Neural cell (in vitro differentiated cells): ENCODE measurements around the gene CALHM5.

Experiments used
- CTCF ChIP-seq: fragments of 450-650 bp; IDR thresholded peaks from 2 replicates; pipeline ENCODE4 v1.5.1; 2014; ENCODE audit warnings: antibody characterized with exemption, mild to moderate bottlenecking, moderate library complexity; ENCODE audit not compliant: poor library complexity, severe bottlenecking
- EP300 ChIP-seq: fragments of 450-650 bp; conservative IDR thresholded peaks from 2 replicates; pipeline ENCODE4 v1.6.1; 2014; ENCODE audit warnings: antibody characterized with exemption, mild to moderate bottlenecking, moderate library complexity; ENCODE audit not compliant: poor library complexity, severe bottlenecking
- EZH2 ChIP-seq: fragments of 200-600, 300-800 bp; shearing (Covaris generic), sonication (generic); IDR thresholded peaks from 2 replicates; pipeline ENCODE4 v1.6.1; 2014; ENCODE audit warnings: antibody characterized with exemption, low read length, borderline replicate concordance, mild to moderate bottlenecking; ENCODE audit not compliant: insufficient read depth, poor library complexity, severe bottlenecking
- POLR2AphosphoS5 ChIP-seq: IDR thresholded peaks from 2 replicates; pipeline ENCODE4 v1.6.1; 2012
- RAD21 ChIP-seq: fragments of 450-650 bp; conservative IDR thresholded peaks from 2 replicates; pipeline ENCODE4 v1.6.1; 2014; ENCODE audit warnings: antibody characterized with exemption, mild to moderate bottlenecking, moderate library complexity
- REST ChIP-seq: IDR thresholded peaks from 2 replicates; pipeline ENCODE4 v1.6.1; 2012; ENCODE audit warnings: borderline replicate concordance
- TAF1 ChIP-seq: IDR thresholded peaks from 2 replicates; pipeline ENCODE4 v1.6.1; 2012; ENCODE audit warnings: low read depth

- TF ChIP-seq CTCF, result no peak
- TF ChIP-seq EZH2, result no peak
- TF ChIP-seq RAD21, result peak; percentile 21
- TF ChIP-seq REST, result peak; percentile 10
- peak; percentile 94 for TF ChIP-seq POLR2AphosphoS5
- peak; percentile 42 for TF ChIP-seq TAF1
- peak; percentile 58 for TF ChIP-seq EP300
Observed at GRCh38 chr6:116570856-116571682, 59.6 kb downstream of the CALHM5 start, which contains the start of gene RWDD1.
